K562 treated with DMSO at 1 percent for 48 hours (cell line): Measurements from ENCODE around the gene COL15A1. TPM values are rescaled to one million over a fixed set of nuclear protein-coding genes. Genes with fewer than 3 reads are reported as not detected.

Experiments
- total RNA-seq: library from RNA; unstranded; fragments of 300-600 nt; gene quantifications from 2 replicates; pipeline ENCODE4 v1.2.3, GENCODE V29; 2022; ENCODE audit warnings: low replicate concordance; ENCODE audit errors: extremely low read depth

Gene COL15A1
- total RNA-seq, result not detected in 2 replicates

GRCh38 chr9:98943682-98944056, at the start of gene COL15A1:
Gene COL15A1 (plus strand): TSS chr9:98943907. CDS start chr9:98944062, 155 bp downstream.

GRCh38 chr9:99104459-99105151, 160.9 kb downstream of the COL15A1 start, which contains the start of gene TGFBR1:
Gene TGFBR1 (plus strand): TSS chr9:99105113. CDS start chr9:99105206, 93 bp downstream.

Other genes with a start within 250 kb of the COL15A1 start
- not detected in 2 replicates for gene GABBR2, start 235.0 kb upstream of the COL15A1 start, total RNA-seq
- gene ANKS6, start 147.4 kb upstream of the COL15A1 start, total RNA-seq, result not detected in 2 replicates
- not detected in 2 replicates for gene GALNT12, start 136.2 kb upstream of the COL15A1 start, total RNA-seq
- gene TGFBR1, start 161.2 kb downstream of the COL15A1 start, total RNA-seq, result not detected in 2 replicates